NT2/D1 (cell line): ENCODE data around the gene SLFN13.

Experiments used
- DNase-seq: peaks from one replicate; pipeline ENCODE4 v3.0.0-alpha.2; 2011; ENCODE audit warnings: low read depth, low spot score
- H3K27me3 ChIP-seq: 2 replicates; pipeline ENCODE4 v1.6.0; 2011; ENCODE audit warnings: mild to moderate bottlenecking; ENCODE audit not compliant: insufficient read length, insufficient read depth
- H3K36me3 ChIP-seq: 2 replicates; pipeline ENCODE4 v1.6.1; 2011; ENCODE audit warnings: mild to moderate bottlenecking, low read length, mixed read lengths; ENCODE audit not compliant: insufficient read depth, insufficient read length
- H3K4me1 ChIP-seq: 2 replicates; pipeline ENCODE4 v1.5.1; 2011; ENCODE audit not compliant: insufficient read depth, insufficient read length
- H3K4me3 ChIP-seq: 2 replicates; pipeline ENCODE4 v1.5.1; 2011; ENCODE audit warnings: low read depth; ENCODE audit not compliant: insufficient read length
- H3K9ac ChIP-seq: 2 replicates; pipeline ENCODE4 v1.6.0; 2011; ENCODE audit warnings: low read depth; ENCODE audit not compliant: insufficient read length
- H3K9me3 ChIP-seq: 2 replicates; pipeline ENCODE4 v1.5.1; 2011; ENCODE audit warnings: mild to moderate bottlenecking, low read length; ENCODE audit not compliant: insufficient read depth
- SUZ12 ChIP-seq: IDR thresholded peaks from 2 replicates; pipeline ENCODE4 v1.6.1; 2011; ENCODE audit not compliant: insufficient read length, insufficient read depth; ENCODE audit errors: extremely low read depth
- YY1 ChIP-seq: IDR thresholded peaks from 2 replicates; pipeline ENCODE4 v1.6.1; 2011; ENCODE audit not compliant: insufficient read length, insufficient read depth
- ZNF274 ChIP-seq: IDR thresholded peaks from 2 replicates; pipeline ENCODE4 v1.6.1; 2011; ENCODE audit warnings: mild to moderate bottlenecking, low read depth, low read length

Gene SLFN13

DNA sequence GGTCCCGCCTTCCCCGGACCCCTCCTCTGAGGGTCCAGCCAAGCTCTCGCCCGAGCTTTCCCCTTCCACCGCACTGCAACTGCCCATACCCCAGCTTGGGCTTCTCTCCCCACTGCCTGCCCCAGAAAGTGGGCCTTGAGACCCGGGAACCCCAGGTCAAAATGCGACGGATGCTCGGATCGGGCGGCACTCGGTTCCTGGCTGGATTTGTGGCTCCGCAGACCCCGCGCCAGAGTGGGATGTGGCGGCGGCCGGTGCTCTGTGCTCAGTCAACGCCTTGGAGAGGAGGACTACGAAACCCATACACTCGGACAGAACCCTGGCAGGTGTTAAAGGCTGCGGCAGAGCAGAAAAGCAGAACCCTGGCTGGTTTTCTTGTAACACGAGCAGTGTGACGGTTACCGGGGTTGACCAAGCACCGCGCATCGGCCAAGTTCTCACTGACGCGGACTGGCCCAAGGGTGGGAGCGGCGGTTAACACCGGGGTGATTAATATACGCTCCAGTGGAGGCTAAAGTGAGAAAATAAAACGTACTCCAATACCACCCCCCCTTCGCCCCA, 885 bp upstream of the SLFN13 start:
- Histone ChIP-seq H3K4me1 (no peaks in the 10 kb centered on the region), H3K9ac (peak overlapping the region; percentile 64), H3K27me3 (peaks cover 20% of the 10 kb centered on the region), H3K36me3 (peaks cover 13% of the 10 kb centered on the region), H3K4me3 (peak overlapping the region; percentile 51), H3K9me3 (no peaks in the 10 kb centered on the region)
- no peak for DNase-seq
- TF ChIP-seq SUZ12: no peak
- TF ChIP-seq YY1: no peak
- no peak for TF ChIP-seq ZNF274

DNA sequence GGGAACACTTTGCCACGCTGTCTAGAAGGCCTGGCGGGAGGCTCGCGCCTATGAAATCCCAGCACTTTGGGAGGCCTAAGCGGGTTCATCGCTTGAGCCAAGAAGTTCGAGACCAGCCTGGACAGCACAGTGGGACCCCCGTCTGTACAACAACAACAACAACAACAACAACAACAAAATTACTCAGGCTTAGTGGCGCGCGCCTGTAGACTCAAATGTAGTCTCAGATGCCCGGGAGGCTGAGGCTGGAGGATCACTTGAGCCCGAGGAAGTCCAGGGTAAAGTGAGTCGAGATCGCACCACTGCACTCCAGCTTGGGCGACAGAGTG, 297 bp upstream of the SLFN13 start:
- Histone ChIP-seq H3K9me3 (no peaks in the 10 kb centered on the region), H3K4me3 (peak overlapping the region; percentile 64), H3K27me3 (peaks cover 20% of the 10 kb centered on the region), H3K36me3 (peaks cover 13% of the 10 kb centered on the region), H3K9ac (no peak overlapping the region), H3K4me1 (no peaks in the 10 kb centered on the region)
- no peak for TF ChIP-seq ZNF274
- no peak for TF ChIP-seq YY1
- no peak for TF ChIP-seq SUZ12
- DNase-seq: no peak

DNA sequence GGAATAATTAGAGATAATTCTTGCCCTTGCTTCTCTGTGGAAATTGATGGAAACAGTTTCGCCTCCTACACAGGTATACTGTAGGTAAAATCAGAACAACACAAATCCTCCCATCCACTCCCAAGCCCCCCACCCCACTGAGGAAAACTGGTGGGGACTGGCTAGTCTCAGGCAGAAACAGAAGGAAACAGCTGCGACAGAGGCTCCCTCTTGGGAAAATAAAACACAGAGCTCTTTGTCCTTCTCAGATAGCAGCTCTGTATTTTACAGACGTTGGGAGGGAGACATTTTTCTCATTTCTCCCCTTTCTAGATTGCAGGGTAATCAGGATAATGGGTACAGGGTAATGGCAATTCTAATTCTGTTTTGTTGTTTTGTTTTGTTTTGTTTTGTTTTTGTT, 1.1 kb downstream of the SLFN13 start:
- Histone ChIP-seq H3K27me3 (peaks cover 20% of the 10 kb centered on the region), H3K36me3 (peaks cover 17% of the 10 kb centered on the region), H3K4me3 (peak overlapping the region; percentile 21), H3K4me1 (no peaks in the 10 kb centered on the region), H3K9me3 (no peaks in the 10 kb centered on the region), H3K9ac (no peak overlapping the region)
- TF ChIP-seq YY1 (no peak), ZNF274 (no peak), SUZ12 (no peak)
- no peak for DNase-seq

DNA sequence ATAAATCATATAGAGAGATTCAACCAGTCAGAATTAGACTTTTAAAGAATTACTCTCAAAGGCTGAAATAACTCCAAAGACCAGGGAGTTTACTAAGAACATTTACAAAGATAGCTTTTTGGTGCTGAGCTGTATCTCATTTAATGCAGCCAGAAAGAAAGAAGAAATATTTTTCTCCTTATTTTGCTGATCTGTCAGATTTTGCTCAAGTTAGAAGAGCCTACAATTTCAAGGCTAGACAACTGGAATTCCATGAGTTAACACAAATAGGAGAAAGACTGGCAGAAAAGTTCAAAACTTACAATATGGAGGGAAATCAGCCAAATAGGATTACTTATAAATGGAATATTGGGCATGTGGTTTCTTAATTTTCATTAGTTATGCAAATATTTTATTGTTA, 10.1 kb downstream of the SLFN13 start:
- DNase-seq: no peak
- H3K36me3 ChIP-seq: peaks cover 3% of the 10 kb centered on the region
- peaks cover 19% of the 10 kb centered on the region; the same call in 1 of the 2 replicates for H3K9me3 ChIP-seq
- no peak for TF ChIP-seq ZNF274
- no peak for TF ChIP-seq YY1
- no peak for TF ChIP-seq SUZ12
- no peak overlapping the region for H3K4me3 ChIP-seq
- no peak overlapping the region for H3K9ac ChIP-seq
- no peaks in the 10 kb centered on the region for H3K4me1 ChIP-seq
- no peaks in the 10 kb centered on the region for H3K27me3 ChIP-seq

DNA sequence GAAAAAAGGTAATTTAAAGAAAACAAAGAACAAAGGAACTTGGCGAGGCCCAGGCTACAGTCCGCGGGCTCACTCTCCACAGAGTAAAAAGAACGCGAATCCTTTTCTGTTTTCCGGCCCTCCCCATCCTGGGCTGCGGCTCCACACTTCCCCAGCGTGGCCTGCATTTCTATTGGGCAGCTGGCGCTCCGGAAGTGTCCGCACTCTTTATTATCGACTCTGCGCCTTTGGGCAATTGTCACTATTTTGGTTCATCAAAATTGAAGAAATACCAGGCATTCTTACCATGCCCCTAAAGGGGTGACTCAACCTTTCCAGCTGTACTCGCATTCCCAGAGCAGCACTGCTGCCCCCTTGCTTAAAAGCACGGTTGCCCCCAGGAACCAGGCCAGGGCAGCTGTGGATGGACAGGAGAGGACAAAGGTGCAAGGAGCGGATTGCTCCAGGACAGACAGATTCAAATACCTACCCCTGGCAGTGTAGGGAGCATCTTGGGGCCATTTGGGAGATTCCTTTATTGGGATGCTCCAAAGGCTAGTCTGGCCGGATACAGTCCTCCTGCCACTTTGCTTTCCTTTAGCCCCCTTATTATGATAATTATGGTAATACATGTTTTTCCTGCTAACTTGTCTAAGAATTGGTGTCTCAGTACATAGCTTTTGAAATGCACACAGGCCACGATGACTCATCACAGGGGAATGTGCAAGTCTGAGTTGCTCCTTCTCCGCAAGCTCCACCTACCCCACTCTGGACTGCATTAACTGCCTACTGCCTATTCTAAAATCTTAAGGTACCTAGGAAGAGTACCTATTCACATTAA, 15.3 kb downstream of the SLFN13 start:
- H3K9ac ChIP-seq: no peak overlapping the region

DNA sequence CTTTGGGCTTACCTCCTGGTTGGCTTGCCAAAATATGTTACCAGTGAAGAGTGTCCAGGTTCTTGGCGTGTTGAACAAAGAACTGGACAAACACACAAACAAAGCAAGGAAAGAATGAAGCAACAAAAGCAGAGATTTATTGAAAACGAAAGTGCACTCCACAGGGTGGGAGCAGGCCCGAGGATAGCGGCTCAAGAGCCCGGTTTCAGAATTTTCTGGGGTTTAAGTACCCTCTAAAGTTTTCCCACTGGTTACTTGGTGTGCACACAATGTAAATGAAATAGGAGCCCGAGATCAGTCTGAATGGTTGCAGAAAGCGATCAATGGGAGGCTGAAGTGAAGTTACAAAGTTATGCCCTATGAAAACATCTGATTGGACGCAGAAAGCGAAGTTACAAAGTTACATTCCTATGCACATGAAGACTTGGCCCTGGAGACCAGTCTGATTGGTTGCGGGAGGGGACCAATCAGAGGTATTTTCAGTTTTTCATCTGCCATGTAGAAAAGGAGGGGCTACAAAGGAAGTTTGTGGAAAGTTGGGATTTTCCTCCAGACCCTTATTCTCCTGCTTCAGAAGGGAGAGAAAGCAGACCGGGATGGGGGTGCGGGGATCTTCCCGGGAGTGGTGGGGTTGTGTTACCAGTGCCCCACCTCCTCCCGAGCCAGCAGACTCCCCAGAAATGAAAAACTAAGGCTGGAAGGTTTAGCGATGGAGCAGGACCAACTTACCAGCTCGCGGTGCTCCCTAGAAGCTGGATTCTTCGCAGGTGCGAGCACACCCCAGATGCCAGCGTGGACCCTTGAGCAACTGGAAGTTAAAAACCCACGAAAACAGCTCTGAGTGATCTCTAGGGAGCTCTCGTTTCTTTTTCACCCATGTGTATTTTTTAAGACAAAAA, 16.1 kb downstream of the SLFN13 start, which contains the start of gene SLFN12:
Gene SLFN12, minus strand, starts transcription at position 325 of the 899 bp plus-strand sequence. CDS start 9,472 bp downstream, outside the sequence.
- no peak for TF ChIP-seq ZNF274
- TF ChIP-seq SUZ12: no peak
- TF ChIP-seq YY1: no peak
- no peaks in the 10 kb centered on the region for H3K36me3 ChIP-seq
- no peaks in the 10 kb centered on the region for H3K27me3 ChIP-seq
- no peak for DNase-seq
- H3K4me3 ChIP-seq: no peak within 1 kb of the TSS
- H3K9me3 ChIP-seq: peaks cover 44% of the 10 kb centered on the region; the same call in 1 of the 2 replicates
- no peaks in the 10 kb centered on the region for H3K4me1 ChIP-seq
- H3K9ac ChIP-seq: no peak within 1 kb of the TSS

More for the DNA sequence above, 15.3 kb downstream of the SLFN13 start:
- no peaks in the 10 kb centered on the region for H3K4me1 ChIP-seq
- no peak for TF ChIP-seq ZNF274
- no peak for TF ChIP-seq YY1
- no peak for TF ChIP-seq SUZ12
- peaks cover 44% of the 10 kb centered on the region; the same call in 1 of the 2 replicates for H3K9me3 ChIP-seq
- H3K4me3 ChIP-seq: no peak overlapping the region
- H3K36me3 ChIP-seq: no peaks in the 10 kb centered on the region
- H3K27me3 ChIP-seq: no peaks in the 10 kb centered on the region
- peak; percentile 80 for DNase-seq
